Liver (tissue), 9 donors: ENCODE measurements around the gene DYNC1LI2. TPM values are rescaled to one million over a fixed set of nuclear protein-coding genes. Genes with fewer than 3 reads are reported as not detected.

Experiments
- DNase-seq: peaks from one replicate; pipeline ENCODE4 v3.0.0-alpha.2; 2017; ENCODE audit warnings: low spot score
- H3K27ac ChIP-seq, 2 donors: one replicate each; pipeline ENCODE4 v1.7.0; 2013; ENCODE audit warnings: inconsistent platforms in 2 of 2, low read length in 2 of 2, control low read depth in 1 of 2, low read depth in 1 of 2, mild to moderate bottlenecking in 1 of 2
- H3K27me3 ChIP-seq, 4 donors: one replicate each; pipeline versions ENCODE4 v1.6.1 to v1.7.0; 2013; ENCODE audit warnings: low read length in 3 of 4, inconsistent platforms in 1 of 4, mild to moderate bottlenecking in 1 of 4, moderate library complexity in 1 of 4; ENCODE audit not compliant: control insufficient read depth in 4 of 4, insufficient read depth in 4 of 4
- H3K36me3 ChIP-seq, 4 donors: one replicate each; pipeline versions ENCODE4 v1.6.1 to v1.7.0; 2013; ENCODE audit warnings: low read length in 3 of 4, mild to moderate bottlenecking in 3 of 4, low read depth in 1 of 4, moderate library complexity in 1 of 4; ENCODE audit not compliant: control insufficient read depth in 4 of 4, insufficient read depth in 3 of 4
- H3K4me1 ChIP-seq, 4 donors: one replicate each; pipeline versions ENCODE4 v1.6.1 to v1.7.0; 2013; ENCODE audit warnings: low read length in 3 of 4, mild to moderate bottlenecking in 3 of 4, moderate library complexity in 1 of 4; ENCODE audit not compliant: control insufficient read depth in 4 of 4, insufficient read depth in 4 of 4
- H3K4me3 ChIP-seq, 3 donors: one replicate each; pipeline versions ENCODE4 v1.6.1 to v1.7.0; 2013; ENCODE audit warnings: low read length in 3 of 3, control low read depth in 1 of 3, low read depth in 1 of 3, mild to moderate bottlenecking in 1 of 3
- H3K9ac ChIP-seq, 2 donors: one replicate each; pipeline ENCODE4 v1.7.0; 2013; ENCODE audit warnings: low read length in 2 of 2, mild to moderate bottlenecking in 2 of 2, moderate library complexity in 2 of 2, control low read depth in 1 of 2, low read depth in 1 of 2
- H3K9me3 ChIP-seq, 4 donors: one replicate each; pipeline versions ENCODE4 v1.6.1 to v1.7.0; 2013; ENCODE audit warnings: low read length in 3 of 4; ENCODE audit not compliant: control insufficient read depth in 4 of 4
- EGR1 ChIP-seq, 2 donors: IDR thresholded peaks; 2 replicates each; pipeline ENCODE4 v1.6.1; 2016 to 2018; ENCODE audit warnings: antibody characterized with exemption in 2 of 2, low read depth in 2 of 2
- FOXA1 ChIP-seq: IDR thresholded peaks from 2 replicates; pipeline ENCODE4 v1.6.1; 2016; ENCODE audit warnings: antibody characterized with exemption
- FOXA2 ChIP-seq: IDR thresholded peaks from 2 replicates; pipeline ENCODE4 v1.6.1; 2016; ENCODE audit warnings: antibody characterized with exemption
- GABPA ChIP-seq, 2 donors: IDR thresholded peaks in 1 of 2; conservative IDR thresholded peaks in 1 of 2; 2 replicates each; pipeline ENCODE4 v1.6.1; 2016; ENCODE audit warnings: antibody characterized with exemption in 2 of 2, mild to moderate bottlenecking in 1 of 2, moderate library complexity in 1 of 2
- HNF4A ChIP-seq, 2 donors: conservative IDR thresholded peaks; 2 replicates each; pipeline ENCODE4 v1.6.1; 2016; ENCODE audit warnings: antibody characterized with exemption in 2 of 2, mild to moderate bottlenecking in 2 of 2
- HNF4G ChIP-seq: IDR thresholded peaks from 2 replicates; pipeline ENCODE4 v1.6.1; 2016; ENCODE audit warnings: antibody characterized with exemption
- JUND ChIP-seq, 2 donors: IDR thresholded peaks; 2 replicates each; pipeline ENCODE4 v1.6.1; 2016; ENCODE audit warnings: antibody characterized with exemption in 2 of 2
- NR2F2 ChIP-seq: IDR thresholded peaks from 2 replicates; pipeline ENCODE4 v1.6.1; 2016; ENCODE audit warnings: antibody characterized with exemption
- RAD21 ChIP-seq, 2 donors: IDR thresholded peaks; 2 replicates each; pipeline ENCODE4 v1.6.1; 2016; ENCODE audit warnings: antibody characterized with exemption in 2 of 2, mild to moderate bottlenecking in 2 of 2
- RXRA ChIP-seq, 2 donors: IDR thresholded peaks; 2 replicates each; pipeline ENCODE4 v1.6.1; 2017 to 2018; ENCODE audit warnings: antibody characterized with exemption in 2 of 2, mild to moderate bottlenecking in 1 of 2
- SP1 ChIP-seq: IDR thresholded peaks from 2 replicates; pipeline ENCODE4 v1.6.1; 2018; ENCODE audit warnings: antibody characterized with exemption, mild to moderate bottlenecking
- TAF1 ChIP-seq: conservative IDR thresholded peaks from 2 replicates; pipeline ENCODE4 v1.6.1; 2016; ENCODE audit warnings: antibody characterized with exemption, mild to moderate bottlenecking
- YY1 ChIP-seq: IDR thresholded peaks from 2 replicates; pipeline ENCODE4 v1.6.1; 2016; ENCODE audit warnings: antibody characterized with exemption, mild to moderate bottlenecking
- WGBS: extraction: QIAGEN DNeasy Blood & Tissue Kit; methylation state at CpG from one replicate; pipeline ENCODE4 v1.1.7; 2013; 5-methylcytosine and 5-hydroxymethylcytosine counted together
- polyA plus RNA-seq, 2 donors: library from polyadenylated mRNA; stranded (reverse) in 1 of 2; unstranded in 1 of 2; fragments of 200-250 nt in 1 of 2; fragments of >200 nt in 1 of 2; fragmentation: Nextera tagmentation in 1 of 2; extraction: Ambion mirVana in 1 of 2; gene quantifications; one replicate each; pipeline versions ENCODE4 v1.2.1 to v1.2.3, GENCODE V29; 2013 to 2015
- total RNA-seq, 2 donors: library from RNA; depleted of rRNA; stranded (reverse); fragments of >200 nt; gene quantifications; one replicate each; pipeline ENCODE4 v1.2.3, GENCODE V29; 2014
- TF ChIP-seq, protein P1 (sequence below): IDR thresholded peaks from 2 replicates; pipeline ENCODE4 v1.6.1; 2016; ENCODE audit warnings: antibody characterized with exemption
- TF ChIP-seq, protein P2 (sequence below): IDR thresholded peaks from 2 replicates; pipeline ENCODE4 v1.6.1; 2016; ENCODE audit warnings: antibody characterized with exemption, mild to moderate bottlenecking
- TF ChIP-seq, protein P3 (sequence below): IDR thresholded peaks from 2 replicates; pipeline ENCODE4 v1.6.1; 2016; ENCODE audit warnings: antibody characterized with exemption
- TF ChIP-seq, protein P4 (sequence below): IDR thresholded peaks from 2 replicates; pipeline ENCODE4 v1.6.1; 2016; ENCODE audit warnings: antibody characterized with exemption
- TF ChIP-seq, protein P5 (sequence below): fragments of 150-350 bp; IDR thresholded peaks from 2 replicates; pipeline ENCODE4 v1.5.1; 2017; ENCODE audit warnings: improper control_type of control experiment, low read depth, low read length; ENCODE audit not compliant: missing input control
- donor health status: healthy.
- donor health status: healthy.
- donor health status: healthy.
- donor health status: healthy.
- donor health status: healthy.

The DYNC1LI2 gene
- total and polyA plus RNA-seq, 4 donors, result 14.2 to 106 (median 35.1) TPM

DNA sequence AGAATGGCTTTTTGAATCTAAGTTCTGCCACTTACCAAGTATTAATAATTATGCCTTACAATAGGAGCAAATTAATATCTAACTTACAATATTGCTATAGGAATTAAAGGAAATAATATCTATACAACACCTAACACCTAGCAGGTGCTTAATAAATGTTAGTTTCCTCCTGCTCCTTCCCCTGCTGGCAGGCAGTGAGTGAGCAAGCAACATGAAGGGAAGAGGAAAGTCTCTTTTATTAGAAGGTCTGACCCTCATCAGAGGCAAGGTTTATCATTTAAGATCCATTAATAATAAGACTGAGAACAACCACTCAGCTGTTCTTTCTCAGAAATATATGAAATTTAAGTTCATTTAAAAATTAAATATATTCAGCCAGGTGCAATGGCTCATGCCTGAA is 6.7 kb upstream of the DYNC1LI2 start (continued):
- no peak for TF ChIP-seq GABPA (IDR thresholded peaks at IDR 0.05 in 1 of 2, conservative IDR thresholded peaks at IDR 0.05 in 1 of 2)
- no peak for TF ChIP-seq RAD21 (IDR thresholded peaks at IDR 0.05)
- TF ChIP-seq YY1, result no peak
- no peak for TF ChIP-seq FOXA1
- no peak for TF ChIP-seq HNF4A (conservative IDR thresholded peaks at IDR 0.05)
- TF ChIP-seq, protein P1, sequence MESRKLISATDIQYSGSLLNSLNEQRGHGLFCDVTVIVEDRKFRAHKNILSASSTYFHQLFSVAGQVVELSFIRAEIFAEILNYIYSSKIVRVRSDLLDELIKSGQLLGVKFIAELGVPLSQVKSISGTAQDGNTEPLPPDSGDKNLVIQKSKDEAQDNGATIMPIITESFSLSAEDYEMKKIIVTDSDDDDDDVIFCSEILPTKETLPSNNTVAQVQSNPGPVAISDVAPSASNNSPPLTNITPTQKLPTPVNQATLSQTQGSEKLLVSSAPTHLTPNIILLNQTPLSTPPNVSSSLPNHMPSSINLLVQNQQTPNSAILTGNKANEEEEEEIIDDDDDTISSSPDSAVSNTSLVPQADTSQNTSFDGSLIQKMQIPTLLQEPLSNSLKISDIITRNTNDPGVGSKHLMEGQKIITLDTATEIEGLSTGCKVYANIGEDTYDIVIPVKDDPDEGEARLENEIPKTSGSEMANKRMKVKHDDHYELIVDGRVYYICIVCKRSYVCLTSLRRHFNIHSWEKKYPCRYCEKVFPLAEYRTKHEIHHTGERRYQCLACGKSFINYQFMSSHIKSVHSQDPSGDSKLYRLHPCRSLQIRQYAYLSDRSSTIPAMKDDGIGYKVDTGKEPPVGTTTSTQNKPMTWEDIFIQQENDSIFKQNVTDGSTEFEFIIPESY, result no peak
- no peak for TF ChIP-seq SP1
- TF ChIP-seq JUND (IDR thresholded peaks at IDR 0.05), result no peak
- TF ChIP-seq EGR1 (IDR thresholded peaks at IDR 0.05; ENCODE audit: low read depth in 2 of 2), result no peak
- no peak for TF ChIP-seq RXRA (IDR thresholded peaks at IDR 0.05)

DNA sequence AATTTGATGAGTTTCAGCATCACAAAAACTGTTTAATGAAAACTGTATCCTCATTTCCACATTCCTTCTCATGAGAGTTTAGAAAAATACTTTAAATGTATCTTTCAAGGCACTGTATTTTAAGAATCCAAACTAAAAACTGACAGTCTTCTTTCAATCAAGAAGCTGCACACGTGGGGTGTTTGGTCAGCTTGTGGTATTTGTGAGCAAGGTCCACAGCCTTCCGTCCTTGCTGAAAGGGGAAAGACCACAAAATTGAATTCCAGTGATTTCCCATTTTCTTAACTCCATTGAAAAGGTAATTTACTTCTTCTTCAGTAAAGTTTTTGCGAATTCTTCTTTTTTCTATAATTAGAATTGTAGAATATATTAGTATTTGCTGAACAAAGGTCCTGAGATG is 3.4 kb upstream of the DYNC1LI2 start:
- Histone ChIP-seq H3K36me3 (no peaks in the 10 kb centered on the region), H3K4me1 (peaks cover 3 to 15% (median 12%) of the 10 kb centered on the region in 4 donors), H3K4me3 (no peak overlapping the region), H3K9me3 (no peaks in the 10 kb centered on the region), H3K27ac (no peak overlapping the region), H3K27me3 (no peaks in the 10 kb centered on the region), H3K9ac (no peak overlapping the region)
- WGBS, result 37% methylated on average over 3 of the region's 3 CpGs
- TF ChIP-seq HNF4A (conservative IDR thresholded peaks at IDR 0.05) (no peak), FOXA1 (no peak), HNF4G (no peak), JUND (IDR thresholded peaks at IDR 0.05) (no peak), FOXA2 (no peak), SP1 (no peak), YY1 (no peak), RAD21 (IDR thresholded peaks at IDR 0.05) (no peak), NR2F2 (no peak), TAF1 (no peak), GABPA (IDR thresholded peaks at IDR 0.05 in 1 of 2, conservative IDR thresholded peaks at IDR 0.05 in 1 of 2) (no peak), EGR1 (IDR thresholded peaks at IDR 0.05; ENCODE audit: low read depth in 2 of 2) (no peak), RXRA (IDR thresholded peaks at IDR 0.05) (no peak)
- TF ChIP-seq, protein P2, sequence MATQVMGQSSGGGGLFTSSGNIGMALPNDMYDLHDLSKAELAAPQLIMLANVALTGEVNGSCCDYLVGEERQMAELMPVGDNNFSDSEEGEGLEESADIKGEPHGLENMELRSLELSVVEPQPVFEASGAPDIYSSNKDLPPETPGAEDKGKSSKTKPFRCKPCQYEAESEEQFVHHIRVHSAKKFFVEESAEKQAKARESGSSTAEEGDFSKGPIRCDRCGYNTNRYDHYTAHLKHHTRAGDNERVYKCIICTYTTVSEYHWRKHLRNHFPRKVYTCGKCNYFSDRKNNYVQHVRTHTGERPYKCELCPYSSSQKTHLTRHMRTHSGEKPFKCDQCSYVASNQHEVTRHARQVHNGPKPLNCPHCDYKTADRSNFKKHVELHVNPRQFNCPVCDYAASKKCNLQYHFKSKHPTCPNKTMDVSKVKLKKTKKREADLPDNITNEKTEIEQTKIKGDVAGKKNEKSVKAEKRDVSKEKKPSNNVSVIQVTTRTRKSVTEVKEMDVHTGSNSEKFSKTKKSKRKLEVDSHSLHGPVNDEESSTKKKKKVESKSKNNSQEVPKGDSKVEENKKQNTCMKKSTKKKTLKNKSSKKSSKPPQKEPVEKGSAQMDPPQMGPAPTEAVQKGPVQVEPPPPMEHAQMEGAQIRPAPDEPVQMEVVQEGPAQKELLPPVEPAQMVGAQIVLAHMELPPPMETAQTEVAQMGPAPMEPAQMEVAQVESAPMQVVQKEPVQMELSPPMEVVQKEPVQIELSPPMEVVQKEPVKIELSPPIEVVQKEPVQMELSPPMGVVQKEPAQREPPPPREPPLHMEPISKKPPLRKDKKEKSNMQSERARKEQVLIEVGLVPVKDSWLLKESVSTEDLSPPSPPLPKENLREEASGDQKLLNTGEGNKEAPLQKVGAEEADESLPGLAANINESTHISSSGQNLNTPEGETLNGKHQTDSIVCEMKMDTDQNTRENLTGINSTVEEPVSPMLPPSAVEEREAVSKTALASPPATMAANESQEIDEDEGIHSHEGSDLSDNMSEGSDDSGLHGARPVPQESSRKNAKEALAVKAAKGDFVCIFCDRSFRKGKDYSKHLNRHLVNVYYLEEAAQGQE, result no peak
- TF ChIP-seq, protein P3, sequence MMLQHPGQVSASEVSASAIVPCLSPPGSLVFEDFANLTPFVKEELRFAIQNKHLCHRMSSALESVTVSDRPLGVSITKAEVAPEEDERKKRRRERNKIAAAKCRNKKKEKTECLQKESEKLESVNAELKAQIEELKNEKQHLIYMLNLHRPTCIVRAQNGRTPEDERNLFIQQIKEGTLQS, result no peak
- TF ChIP-seq, protein P1, result no peak
- TF ChIP-seq, protein P4, sequence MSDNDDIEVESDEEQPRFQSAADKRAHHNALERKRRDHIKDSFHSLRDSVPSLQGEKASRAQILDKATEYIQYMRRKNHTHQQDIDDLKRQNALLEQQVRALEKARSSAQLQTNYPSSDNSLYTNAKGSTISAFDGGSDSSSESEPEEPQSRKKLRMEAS, result no peak
- TF ChIP-seq, protein P5, sequence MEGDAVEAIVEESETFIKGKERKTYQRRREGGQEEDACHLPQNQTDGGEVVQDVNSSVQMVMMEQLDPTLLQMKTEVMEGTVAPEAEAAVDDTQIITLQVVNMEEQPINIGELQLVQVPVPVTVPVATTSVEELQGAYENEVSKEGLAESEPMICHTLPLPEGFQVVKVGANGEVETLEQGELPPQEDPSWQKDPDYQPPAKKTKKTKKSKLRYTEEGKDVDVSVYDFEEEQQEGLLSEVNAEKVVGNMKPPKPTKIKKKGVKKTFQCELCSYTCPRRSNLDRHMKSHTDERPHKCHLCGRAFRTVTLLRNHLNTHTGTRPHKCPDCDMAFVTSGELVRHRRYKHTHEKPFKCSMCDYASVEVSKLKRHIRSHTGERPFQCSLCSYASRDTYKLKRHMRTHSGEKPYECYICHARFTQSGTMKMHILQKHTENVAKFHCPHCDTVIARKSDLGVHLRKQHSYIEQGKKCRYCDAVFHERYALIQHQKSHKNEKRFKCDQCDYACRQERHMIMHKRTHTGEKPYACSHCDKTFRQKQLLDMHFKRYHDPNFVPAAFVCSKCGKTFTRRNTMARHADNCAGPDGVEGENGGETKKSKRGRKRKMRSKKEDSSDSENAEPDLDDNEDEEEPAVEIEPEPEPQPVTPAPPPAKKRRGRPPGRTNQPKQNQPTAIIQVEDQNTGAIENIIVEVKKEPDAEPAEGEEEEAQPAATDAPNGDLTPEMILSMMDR, result no peak
- DNase-seq, result no peak
